Upper lobe of right lung (tissue), 1 donor: ENCODE data around the gene FER. TPM values are rescaled to one million over a fixed set of nuclear protein-coding genes. Genes with fewer than 3 reads are reported as not detected.

Experiments
- ATAC-seq: fragments of 200-7000 bp; cut with Tn5 transposase; one replicate; pipeline ENCODE4 v1.9.1; 2020; ENCODE audit warnings: mild to moderate bottlenecking, moderate library complexity
- DNase-seq: peaks from one replicate; pipeline ENCODE4 v3.0.0-alpha.2; 2020
- H3K27ac ChIP-seq: fragments of 200-600 bp; one replicate; pipeline ENCODE4 v1.8.0; 2022
- H3K27me3 ChIP-seq: fragments of 200-600 bp; one replicate; pipeline ENCODE4 v1.8.0; 2022; ENCODE audit warnings: mild to moderate bottlenecking
- H3K36me3 ChIP-seq: fragments of 200-600 bp; one replicate; pipeline ENCODE4 v1.8.0; 2022
- H3K4me1 ChIP-seq: fragments of 200-600 bp; one replicate; pipeline ENCODE4 v1.8.0; 2022
- H3K4me3 ChIP-seq: fragments of 200-600 bp; one replicate; pipeline ENCODE4 v1.8.0; 2022; ENCODE audit warnings: mild to moderate bottlenecking
- H3K9me3 ChIP-seq: fragments of 200-600 bp; one replicate; pipeline ENCODE4 v1.8.0; 2022
- CTCF ChIP-seq: fragments of 200-600 bp; IDR thresholded peaks from one replicate; pipeline ENCODE4 v1.8.0; 2022; ENCODE audit warnings: antibody characterized with exemption
- intact Hi-C: fragments of 100-400 bp; cut with DNase I; formaldehyde crosslinking; loops from one replicate; pipeline ENCODE4 v1.11.0; 2022
- total RNA-seq: library from RNA; stranded (reverse); fragmentation: NEBNext Ultra II Directional; extraction: Animal tissue kit (Norgen Biotek cat#: 25700); gene quantifications from one replicate; pipeline ENCODE4 v1.2.1, GENCODE V29; 2021
- donor health status: DM: no; HTN: yes; CAD: no; lungs with severe emphysema.

FER gene
- total RNA-seq, 1 donor from 2014 or later, result 33.6 TPM

GRCh38 chr5:108947164-108947563 is 199.5 kb downstream of the FER start:
- H3K4me3 ChIP-seq, result no peak overlapping the region
- DNase-seq, result no peak
- no peaks in the 10 kb centered on the region for H3K4me1 ChIP-seq
- intact Hi-C loops, result no loop called here
- no peaks in the 10 kb centered on the region for H3K9me3 ChIP-seq
- TF ChIP-seq CTCF, result no peak
- no peaks in the 10 kb centered on the region for H3K27me3 ChIP-seq
- H3K36me3 ChIP-seq, result no peaks in the 10 kb centered on the region
- no peak overlapping the region for H3K27ac ChIP-seq
- ATAC-seq, result no peak

- no peaks in the 10 kb centered on the region for H3K36me3 ChIP-seq
- ATAC-seq, result no peak
These were observed 202.6 kb downstream of the FER start for GRCh38 chr5:108950276-108950675.

GRCh38 chr5:108953940-108954339 is 206.2 kb downstream of the FER start:
- H3K4me3 ChIP-seq, result no peak overlapping the region
- no peaks in the 10 kb centered on the region for H3K4me1 ChIP-seq
- TF ChIP-seq CTCF, result no peak
- no peak overlapping the region for H3K27ac ChIP-seq
- intact Hi-C loops, result no loop called here
- no peaks in the 10 kb centered on the region for H3K36me3 ChIP-seq
- no peaks in the 10 kb centered on the region for H3K9me3 ChIP-seq
- DNase-seq (no peak), ATAC-seq (no peak)
- no peaks in the 10 kb centered on the region for H3K27me3 ChIP-seq

More at GRCh38 chr5:108950276-108950675, 202.6 kb downstream of the FER start:
- no peak for DNase-seq
- intact Hi-C loops, result no loop called here
- H3K9me3 ChIP-seq, result no peaks in the 10 kb centered on the region
- H3K4me3 ChIP-seq, result no peak overlapping the region
- no peaks in the 10 kb centered on the region for H3K4me1 ChIP-seq
- no peaks in the 10 kb centered on the region for H3K27me3 ChIP-seq
- no peak overlapping the region for H3K27ac ChIP-seq
- TF ChIP-seq CTCF, result no peak

- no peaks in the 10 kb centered on the region for H3K36me3 ChIP-seq
- TF ChIP-seq CTCF, result no peak
- ATAC-seq, result no peak
- no peaks in the 10 kb centered on the region for H3K9me3 ChIP-seq
- no peak overlapping the region for H3K4me3 ChIP-seq
- intact Hi-C loops, result no loop called here
- no peak for DNase-seq
- H3K27me3 ChIP-seq, result no peaks in the 10 kb centered on the region
- H3K27ac ChIP-seq, result no peak overlapping the region
- H3K4me1 ChIP-seq, result no peaks in the 10 kb centered on the region
These were observed 209.6 kb downstream of the FER start for GRCh38 chr5:108957333-108957732.

GRCh38 chr5:108966910-108967309 is 219.2 kb downstream of the FER start:
- intact Hi-C loops, result no loop called here
- H3K9me3 ChIP-seq, result no peaks in the 10 kb centered on the region
- no peak overlapping the region for H3K4me3 ChIP-seq
- H3K27me3 ChIP-seq, result no peaks in the 10 kb centered on the region
- H3K36me3 ChIP-seq, result no peaks in the 10 kb centered on the region
- TF ChIP-seq CTCF, result no peak
- no peak overlapping the region for H3K27ac ChIP-seq
- no peaks in the 10 kb centered on the region for H3K4me1 ChIP-seq
- ATAC-seq, result no peak
- no peak for DNase-seq

- DNase-seq (no peak), ATAC-seq (no peak)
- no peak for TF ChIP-seq CTCF
- H3K9me3 ChIP-seq, result no peaks in the 10 kb centered on the region
- intact Hi-C loops, result no loop called here
- H3K27ac ChIP-seq, result no peak overlapping the region
- peaks cover 6% of the 10 kb centered on the region for H3K36me3 ChIP-seq
- H3K4me3 ChIP-seq, result no peak overlapping the region
- H3K4me1 ChIP-seq, result no peaks in the 10 kb centered on the region
- no peaks in the 10 kb centered on the region for H3K27me3 ChIP-seq
These were observed 226.9 kb downstream of the FER start for GRCh38 chr5:108974594-108974993.
